ENCODE measurements around the gene IFI16.

- TF ChIP-seq CTCF (IDR thresholded peaks at IDR 0.05 in 2 of 3, conservative IDR thresholded peaks at IDR 0.05 in 1 of 3; ENCODE audit: control insufficient read depth in 2 of 3, extremely low read depth in 1 of 3, insufficient read depth in 1 of 3, low read depth in 3 of 3, low read length in 3 of 3) (no peak), ELK1 (IDR thresholded peaks at IDR 0.05; ENCODE audit: low read depth, low read length) (no peak), RAD21 (IDR thresholded peaks at IDR 0.05; ENCODE audit: insufficient read depth, low read depth, low read length) (no peak), GABPA (IDR thresholded peaks at IDR 0.05; ENCODE audit: low read depth) (no peak), ZNF687 (IDR thresholded peaks at IDR 0.05) (no peak), ZBTB33 (IDR thresholded peaks at IDR 0.05) (no peak)
These were observed 56.4 kb downstream of the IFI16 start for GRCh38 chr1:159066108-159066507.
